Left ventricle myocardium inferior (tissue), 1 donor: ENCODE data around the gene PIK3R6. TPM values are rescaled to one million over a fixed set of nuclear protein-coding genes. Genes with fewer than 3 reads are reported as not detected.

Experiments
- DNase-seq: peaks from one replicate; pipeline ENCODE4 v3.0.0-alpha.2; 2020
- H3K27ac ChIP-seq: fragments of 200-600 bp; replicated peaks from 2 replicates; pipeline ENCODE4 v1.8.0; 2021
- H3K27me3 ChIP-seq: fragments of 200-600 bp; 2 replicates; pipeline ENCODE4 v1.8.0; 2021; ENCODE audit warnings: low read depth
- H3K36me3 ChIP-seq: fragments of 200-600 bp; 2 replicates; pipeline ENCODE4 v1.8.0; 2021
- H3K4me1 ChIP-seq: fragments of 200-600 bp; 2 replicates; pipeline ENCODE4 v1.8.0; 2021
- H3K4me3 ChIP-seq: fragments of 200-600 bp; 2 replicates; pipeline ENCODE4 v1.8.0; 2021; ENCODE audit warnings: mild to moderate bottlenecking, moderate library complexity
- H3K9me3 ChIP-seq: fragments of 200-600 bp; replicated peaks from 2 replicates; pipeline ENCODE4 v1.8.0; 2021
- CTCF ChIP-seq: fragments of 200-600 bp; IDR thresholded peaks from 2 replicates; pipeline ENCODE4 v1.8.0; 2021; ENCODE audit warnings: antibody characterized with exemption, mild to moderate bottlenecking, borderline replicate concordance
- intact Hi-C: fragments of 100-400 bp; cut with micrococcal nuclease; formaldehyde crosslinking; loops from one replicate; pipeline ENCODE4 v1.11.0; 2022
- total RNA-seq: library from RNA; stranded (reverse); fragmentation: NEBNext Ultra II Directional; extraction: Animal tissue kit (Norgen Biotek cat#: 25700); gene quantifications from one replicate; pipeline ENCODE4 v1.2.1, GENCODE V29; 2021
- donor health status: DM: no; HTN: yes; CAD: no; lungs with severe emphysema.

The PIK3R6 gene
- total RNA-seq, 1 donor from 2014 or later = 1.2 TPM

DNA sequence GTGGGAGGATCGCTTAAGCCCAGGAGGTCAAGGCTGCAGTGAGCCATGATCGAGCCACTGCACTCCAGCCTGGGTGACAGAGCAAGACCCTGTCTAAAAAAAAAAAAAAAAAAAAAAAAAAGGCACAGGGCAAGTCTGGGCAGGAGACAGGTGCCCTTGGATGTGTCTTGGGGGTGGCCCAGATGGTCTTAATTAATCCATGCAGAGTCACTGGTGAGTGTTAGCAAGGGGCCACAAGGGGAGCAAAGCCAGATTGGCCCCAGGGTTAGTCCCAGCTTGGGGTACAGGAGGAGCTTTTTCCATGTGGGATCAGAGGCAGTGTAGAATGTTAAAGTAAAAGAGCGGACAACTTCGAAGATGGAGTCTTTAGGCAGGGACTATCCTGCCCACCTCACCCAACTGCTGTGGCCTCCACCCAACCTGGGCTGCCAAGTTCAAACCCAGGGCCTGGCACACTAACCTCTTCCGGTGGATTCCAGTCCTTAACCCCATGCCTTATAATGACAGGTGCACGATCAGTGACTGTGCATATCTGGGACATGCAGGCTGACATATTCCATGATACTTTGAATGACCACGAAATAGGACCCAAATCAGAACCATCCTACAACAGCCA, 36.1 kb downstream of the PIK3R6 start:
- peaks cover 42% of the 10 kb centered on the region for H3K27me3 ChIP-seq
- intact Hi-C loops = no loop called here
- H3K36me3 ChIP-seq = peaks cover 5% of the 10 kb centered on the region
- no peaks in the 10 kb centered on the region for H3K4me1 ChIP-seq
- no peaks in the 10 kb centered on the region for H3K9me3 ChIP-seq
- no peak overlapping the region for H3K4me3 ChIP-seq
- no peak for TF ChIP-seq CTCF
- no peak for DNase-seq
- no peak overlapping the region for H3K27ac ChIP-seq

- Histone ChIP-seq H3K4me1 (no peaks in the 10 kb centered on the region), H3K4me3 (no peak overlapping the region), H3K9me3 (no peaks in the 10 kb centered on the region), H3K36me3 (peaks cover under 1% of the 10 kb centered on the region), H3K27me3 (peaks cover 38% of the 10 kb centered on the region), H3K27ac (no peak overlapping the region)
- TF ChIP-seq CTCF = no peak
- no peak for DNase-seq
- intact Hi-C loops = no loop called here
These were observed 37.3 kb downstream of the PIK3R6 start for GRCh38 chr17:8830141-8830540.

GRCh38 chr17:8829036-8829941, 38.2 kb downstream of the PIK3R6 start:
- Histone ChIP-seq H3K4me1 (no peaks in the 10 kb centered on the region), H3K36me3 (peaks cover 5% of the 10 kb centered on the region), H3K27ac (no peak overlapping the region), H3K4me3 (no peak overlapping the region), H3K9me3 (peaks cover 8% of the 10 kb centered on the region), H3K27me3 (peaks cover 38% of the 10 kb centered on the region)
- DNase-seq = no peak
- intact Hi-C loops = no loop called here
- no peak for TF ChIP-seq CTCF

GRCh38 chr17:8828517-8828875, 39.0 kb downstream of the PIK3R6 start:
- peaks cover 5% of the 10 kb centered on the region for H3K36me3 ChIP-seq
- no peak for TF ChIP-seq CTCF
- peaks cover 36% of the 10 kb centered on the region for H3K27me3 ChIP-seq
- no peaks in the 10 kb centered on the region for H3K4me1 ChIP-seq
- DNase-seq = no peak
- intact Hi-C loops = no loop called here
- peaks cover 11% of the 10 kb centered on the region for H3K9me3 ChIP-seq
- H3K4me3 ChIP-seq = no peak overlapping the region
- H3K27ac ChIP-seq = no peak overlapping the region

DNA sequence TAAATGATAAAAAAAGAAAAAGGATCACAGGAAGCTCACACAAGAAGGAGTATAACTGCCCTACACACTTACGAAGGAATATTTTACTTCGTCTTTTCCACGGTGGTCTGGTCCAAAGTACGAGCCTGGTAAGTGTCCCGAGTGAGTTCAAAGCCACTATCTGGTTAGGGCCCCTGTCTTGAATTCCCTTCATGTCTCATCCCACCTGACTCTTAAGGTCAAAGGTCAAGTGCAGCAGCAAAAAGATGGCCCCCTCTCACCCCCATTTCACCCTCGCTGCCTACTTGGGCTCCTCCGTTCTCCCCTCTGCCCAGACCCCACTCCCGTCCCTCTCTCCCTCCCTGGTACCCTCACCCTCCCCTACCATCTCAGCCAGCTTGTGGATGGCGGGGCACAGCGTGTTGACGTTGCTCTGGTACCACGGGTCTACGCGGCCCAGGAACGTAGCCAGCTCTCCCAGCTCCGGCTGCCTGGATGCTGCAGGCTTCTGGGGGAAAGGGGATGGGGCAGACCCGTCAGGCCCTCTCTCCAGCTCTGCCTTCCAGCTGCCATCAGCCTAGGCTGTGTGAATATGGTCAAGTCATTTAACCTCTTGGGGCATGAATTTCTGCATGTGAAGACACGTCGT, 40.6 kb downstream of the PIK3R6 start:
- Histone ChIP-seq H3K9me3 (peaks cover 11% of the 10 kb centered on the region), H3K27ac (no peak overlapping the region), H3K4me3 (no peak overlapping the region), H3K36me3 (peaks cover 5% of the 10 kb centered on the region), H3K27me3 (peaks cover 35% of the 10 kb centered on the region), H3K4me1 (no peaks in the 10 kb centered on the region)
- intact Hi-C loops = no loop called here
- TF ChIP-seq CTCF = no peak
- no peak for DNase-seq
